Glomerular visceral epithelial cell (primary cell): ENCODE measurements around the gene VRK3.
A peak's percentile ranks its signal among the peaks of the same experiment; 100 is the strongest.

Source experiments
- DNase-seq: peaks from one replicate; pipeline ENCODE4 v3.0.0-alpha.2; 2016; ENCODE audit errors: extremely low spot score

Gene VRK3

DNA sequence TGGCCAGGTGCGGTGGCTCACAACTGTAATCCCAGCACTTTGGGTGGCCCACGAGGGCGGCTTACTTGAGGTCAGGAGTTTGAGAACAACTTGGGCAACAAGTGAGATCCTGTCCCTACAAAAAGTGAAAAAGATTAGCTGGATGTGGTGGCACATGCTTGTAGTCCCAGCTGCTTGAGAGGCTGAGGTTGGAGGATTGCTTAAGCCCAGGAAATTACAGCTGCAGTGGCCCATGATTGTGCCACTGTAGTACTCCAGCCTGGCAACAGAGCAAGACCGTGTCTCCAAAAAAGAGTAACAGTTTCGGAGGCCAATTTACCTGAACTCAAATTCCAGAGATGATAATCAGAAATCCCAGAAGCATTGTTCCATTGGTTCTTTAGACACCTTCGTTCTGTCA lies 5.1 kb upstream of the VRK3 start:
- no peak for DNase-seq

DNA sequence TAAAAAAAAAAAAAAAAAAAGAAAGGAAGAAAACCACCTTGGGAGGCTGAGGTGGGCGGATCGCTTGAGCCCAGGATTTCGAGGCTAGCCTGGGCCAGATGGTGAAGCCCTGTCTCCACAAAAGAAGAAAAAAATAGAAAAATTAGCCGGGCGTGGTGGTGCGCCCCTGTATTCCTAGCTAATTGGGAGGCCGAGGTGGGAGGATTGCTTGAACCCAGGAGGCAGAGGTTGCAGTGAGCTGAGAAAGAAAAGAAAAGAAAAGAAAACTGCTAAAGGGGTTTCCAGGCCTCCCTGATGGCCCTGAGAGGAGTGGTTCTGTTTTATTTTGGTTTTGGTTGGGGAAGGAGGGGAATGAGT lies 1.4 kb upstream of the VRK3 start:
- DNase-seq, result no peak

DNA sequence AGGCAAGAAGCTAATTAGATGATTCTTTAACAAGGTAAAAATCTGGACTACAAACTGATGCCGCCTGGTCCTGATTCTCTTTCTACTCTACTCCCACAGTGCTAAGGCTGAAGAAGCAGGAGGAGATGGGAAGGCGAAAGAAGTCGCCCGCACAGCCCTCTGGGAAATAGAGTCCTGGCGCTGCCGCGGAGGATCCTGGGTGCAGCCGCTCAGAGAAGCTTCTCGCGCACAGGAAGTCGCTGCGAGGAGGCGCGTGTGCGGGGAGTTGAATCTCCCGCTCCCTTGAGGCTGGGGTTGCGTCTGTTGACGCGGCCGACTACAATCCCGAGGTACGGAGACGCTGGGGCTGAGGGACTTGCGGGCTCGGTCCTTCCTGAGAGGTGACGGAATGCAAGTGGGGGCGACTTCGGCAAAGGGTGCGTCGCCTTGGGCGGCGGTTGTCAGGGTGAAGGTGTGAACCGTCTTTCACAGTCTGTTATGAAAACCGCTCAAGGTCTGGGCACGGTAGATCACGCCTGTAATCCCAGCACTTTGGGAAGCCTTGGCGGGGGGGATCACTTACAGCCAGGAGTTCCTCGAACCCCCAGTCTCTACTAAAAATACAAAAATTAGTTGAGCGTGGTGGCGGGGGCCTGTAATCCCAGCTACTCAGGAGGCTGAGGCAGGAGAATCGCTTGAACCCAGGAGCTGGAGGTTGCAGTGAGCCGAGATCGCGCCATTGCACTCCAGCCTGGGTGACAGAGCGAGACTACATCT lies 800 bp upstream of the VRK3 start, which contains the start of gene ZNF473:
Gene ZNF473, plus strand, starts transcription at position 212 of the 756 bp plus-strand sequence. CDS start 5,078 bp downstream, outside the sequence.
- DNase-seq, result peak; percentile 96

- no peak for DNase-seq
These were observed 502 bp downstream of the VRK3 start for GRCh38 chr19:50024719-50025021.

DNA sequence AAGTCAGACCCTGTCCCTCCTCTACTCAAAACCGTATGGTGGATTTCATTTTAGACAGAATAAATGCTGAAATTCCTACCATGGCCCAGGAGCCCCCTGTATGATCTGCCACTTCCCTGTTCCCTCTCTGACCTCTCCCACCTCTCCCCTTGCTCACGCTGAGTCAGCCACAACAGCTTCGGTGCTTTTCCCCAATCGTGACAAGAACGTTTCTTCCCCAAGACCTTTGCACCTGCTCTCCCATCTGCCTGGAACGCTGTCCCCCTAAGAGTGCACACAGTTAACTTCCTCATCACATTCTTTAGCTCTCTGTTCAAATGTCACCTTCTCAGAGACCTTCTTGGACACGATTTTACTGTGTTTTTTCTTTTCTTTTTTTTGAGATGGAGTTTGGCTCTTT lies 2.3 kb downstream of the VRK3 start:
- no peak for DNase-seq

GRCh38 chr19:50020481-50020880 lies 4.7 kb downstream of the VRK3 start:
- DNase-seq, result peak; percentile 64

DNA sequence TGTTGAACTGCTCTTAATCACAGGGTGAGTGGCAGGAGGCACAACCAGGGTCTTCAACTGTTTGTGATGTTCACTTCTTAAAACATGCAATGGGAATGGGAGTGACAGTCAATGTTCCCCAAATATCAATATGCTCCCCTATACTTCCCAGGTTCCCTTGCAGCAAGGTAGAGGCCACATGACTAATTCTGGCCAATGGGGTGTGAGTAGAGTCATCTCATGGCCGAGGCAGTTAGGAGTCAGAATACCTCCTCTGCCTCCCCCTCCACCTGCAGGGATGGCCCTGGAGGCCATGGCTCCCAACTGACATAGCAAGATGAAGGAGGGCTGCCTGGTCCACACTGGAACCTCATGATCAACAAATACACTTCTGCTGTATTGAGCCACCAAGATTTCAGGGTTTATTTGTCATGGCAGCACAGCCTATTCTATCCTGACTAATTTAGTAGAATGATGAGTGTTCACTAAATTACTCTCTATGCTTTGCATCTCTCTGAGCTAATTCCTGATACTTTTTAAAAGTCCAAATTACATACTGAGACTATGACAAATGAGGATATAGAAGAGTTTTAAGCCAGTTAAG lies 8.9 kb downstream of the VRK3 start:
- DNase-seq, result no peak

GRCh38 chr19:50008532-50008931 lies 16.6 kb downstream of the VRK3 start:
- DNase-seq, result no peak

GRCh38 chr19:50007947-50008346 lies 17.2 kb downstream of the VRK3 start:
- no peak for DNase-seq

GRCh38 chr19:50007170-50007569 lies 18.0 kb downstream of the VRK3 start:
- no peak for DNase-seq

GRCh38 chr19:50005428-50005827 lies 19.7 kb downstream of the VRK3 start:
- DNase-seq, result no peak

DNA sequence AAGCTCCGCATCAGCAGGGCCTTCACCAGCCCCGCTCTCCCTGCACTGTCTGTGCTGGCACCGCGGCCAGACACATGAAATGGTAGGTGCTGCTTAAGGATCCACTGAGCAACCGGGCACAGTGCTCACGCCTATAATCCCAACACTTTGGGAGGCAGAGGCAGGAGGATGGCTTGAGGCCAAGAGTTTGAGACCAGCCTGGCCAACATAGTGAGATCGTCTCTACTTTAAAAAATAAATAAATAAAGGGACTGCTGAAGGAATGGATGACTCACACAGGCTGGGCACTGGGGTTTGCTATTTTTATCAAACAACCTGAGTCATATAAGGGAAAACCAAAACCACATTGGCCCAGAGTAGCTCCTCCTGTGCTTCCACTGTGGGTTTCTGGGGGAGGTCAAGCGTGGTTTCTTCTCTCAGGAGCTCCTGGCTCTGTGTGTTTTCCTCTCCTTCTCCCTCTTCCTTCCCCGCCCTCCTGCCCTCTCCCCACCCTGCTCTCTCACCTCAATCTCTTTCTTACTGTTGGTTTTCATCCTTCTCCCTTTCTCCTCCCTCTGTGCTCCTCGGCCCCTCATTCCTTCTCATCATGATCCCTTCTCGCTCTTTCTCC lies 21.3 kb downstream of the VRK3 start:
- DNase-seq, result peak; percentile 97

- no peak for DNase-seq
These were observed 21.9 kb downstream of the VRK3 start for GRCh38 chr19:50003254-50003788.

DNA sequence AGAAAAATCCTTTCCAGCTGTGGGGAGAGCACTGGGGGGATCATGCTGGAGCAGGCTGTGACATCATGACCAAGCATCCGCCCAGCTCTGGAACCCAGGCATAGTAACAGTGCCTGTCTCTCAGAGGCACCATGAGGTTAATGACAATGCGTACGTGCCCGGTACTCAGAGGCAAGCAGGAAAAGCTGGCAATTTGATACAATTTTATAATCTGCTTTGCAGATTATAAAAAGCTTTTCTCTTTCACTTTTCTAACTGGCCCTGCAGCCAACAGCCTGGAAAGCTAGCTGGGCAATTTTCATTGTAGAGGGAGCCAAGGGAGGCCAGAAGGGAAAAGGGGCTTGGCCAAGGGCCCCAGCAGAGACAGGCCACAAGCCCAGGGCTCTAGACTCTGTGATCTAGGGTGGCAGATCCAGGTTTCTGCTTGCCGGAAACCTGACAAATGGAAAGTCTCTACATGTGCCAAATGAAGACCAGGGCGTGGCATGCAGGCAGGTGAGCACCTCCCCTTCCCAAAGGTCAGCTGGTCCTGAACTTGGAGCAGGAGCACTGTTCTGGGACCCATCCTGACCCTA lies 22.7 kb downstream of the VRK3 start:
- DNase-seq, result no peak

GRCh38 chr19:50001775-50002174 lies 23.4 kb downstream of the VRK3 start:
- no peak for DNase-seq

GRCh38 chr19:50000841-50001557 lies 24.2 kb downstream of the VRK3 start:
- no peak for DNase-seq

DNA sequence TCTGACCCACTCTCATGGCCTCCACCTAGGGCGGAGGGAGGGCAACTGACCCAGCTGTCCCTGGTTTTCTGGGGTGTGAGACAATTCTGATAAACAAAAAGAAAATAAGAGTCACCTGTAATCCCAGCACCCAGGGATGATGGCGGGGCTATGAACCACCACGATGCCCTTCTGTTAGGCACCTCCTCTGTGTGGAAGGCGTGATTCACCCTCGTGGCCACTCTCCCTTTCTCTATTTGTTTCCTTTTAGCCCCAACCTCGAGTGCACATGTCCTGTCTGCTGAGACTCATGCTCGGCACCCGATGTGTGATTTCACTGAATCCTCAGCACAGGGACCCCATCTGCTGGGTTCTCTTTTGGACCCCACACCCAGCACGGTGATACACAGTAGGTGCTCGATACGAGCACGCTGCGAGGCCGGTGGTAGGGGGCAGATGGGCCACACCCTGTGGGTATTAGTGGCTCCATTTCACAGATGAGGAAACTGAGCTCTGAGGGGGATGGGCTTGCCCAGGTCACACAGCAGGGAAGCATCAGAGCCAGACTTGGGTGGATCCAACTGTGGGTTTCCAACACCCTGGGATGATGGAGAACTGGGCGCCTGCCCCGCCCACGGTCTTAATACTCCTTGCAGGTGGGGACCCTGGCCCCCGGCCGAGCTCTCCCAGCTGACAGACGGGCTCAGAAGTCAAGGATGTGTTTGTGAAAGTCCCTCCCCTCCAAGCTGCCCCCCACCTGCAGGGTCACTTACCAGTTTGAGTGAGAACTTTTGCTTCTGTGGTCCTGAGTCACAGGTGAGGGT lies 24.9 kb downstream of the VRK3 start:
- no peak for DNase-seq

GRCh38 chr19:49999371-50000010 lies 25.7 kb downstream of the VRK3 start:
- DNase-seq, result no peak

DNA sequence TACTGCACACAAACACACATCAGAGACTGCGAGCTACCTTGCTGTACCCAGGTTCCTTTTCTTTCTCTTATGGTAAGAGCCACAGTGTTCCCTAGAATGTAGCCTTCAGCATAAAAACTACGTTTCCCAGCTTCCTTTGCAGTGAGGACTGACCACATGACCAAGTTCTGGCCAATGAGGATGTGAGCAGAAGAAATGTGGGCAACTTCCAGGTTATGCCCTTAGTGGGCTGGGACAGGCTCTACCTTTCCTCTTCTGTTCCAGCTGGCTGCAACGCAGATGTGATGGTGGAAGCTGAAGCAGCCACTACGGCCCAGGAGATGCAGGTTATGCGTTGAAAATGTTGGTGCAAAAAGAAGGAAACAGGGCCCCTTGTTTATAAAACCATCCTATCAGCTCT lies 27.5 kb downstream of the VRK3 start:
- DNase-seq, result peak; percentile 24

GRCh38 chr19:49988433-49988832 lies 36.7 kb downstream of the VRK3 start:
- DNase-seq, result peak; percentile 42

DNA sequence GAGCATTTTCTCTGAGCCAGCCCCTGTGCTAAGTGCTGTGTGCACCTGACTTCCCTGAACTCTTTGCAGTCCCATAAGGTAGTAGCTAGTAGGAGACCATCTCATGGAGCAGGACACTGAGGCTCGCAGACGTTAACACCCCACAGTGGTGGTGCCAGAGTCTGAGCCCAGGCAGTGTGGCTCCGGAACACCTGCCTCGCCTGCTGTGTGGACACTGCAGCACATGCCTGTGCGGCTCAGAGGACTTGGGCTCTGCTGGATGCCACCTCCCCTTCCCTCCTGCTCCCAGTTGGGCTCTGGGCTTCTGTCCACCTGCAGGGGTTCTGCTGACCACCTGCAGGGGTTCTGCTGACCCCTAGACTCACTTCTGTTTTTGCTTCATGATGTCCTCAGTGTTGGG lies 37.2 kb downstream of the VRK3 start:
- no peak for DNase-seq
